IMR-90 (cell line): ENCODE results near the gene IL21R. TPM values are rescaled to one million over a fixed set of nuclear protein-coding genes. Genes with fewer than 3 reads are reported as not detected.

Source experiments
- ATAC-seq: fragments of 200-7000 bp; cut with Tn5 transposase; 2 replicates; pipeline ENCODE4 v1.9.1; 2020; ENCODE audit warnings: low read depth, mild to moderate bottlenecking, moderate library complexity
- BruUV-seq: library from RNA; stranded (reverse); fragments of 400-500 nt; replicated peaks from 2 replicates; lab custom pipeline; 2021; lab: Mats Ljungman, UMichigan
- CTCF ChIA-PET: fragments of 300-600 bp; formaldehyde crosslinking; extraction: SDS; loops from one replicate; lab custom pipeline; 2021; ENCODE audit warnings: antibody characterized with exemption; lab: Yijun Ruan, JAX
- POLR2A ChIA-PET: fragments of 300-600 bp; sonication (Branson Sonifier 250); formaldehyde crosslinking; loops from one replicate; lab custom pipeline; 2022; ENCODE audit warnings: antibody characterized with exemption; ENCODE audit not compliant: unreplicated experiment; lab: Charles Lee
- DNase-seq: peaks from one replicate; pipeline ENCODE4 v3.0.0; 2013
- H2AFZ ChIP-seq: replicated peaks from 2 replicates; pipeline ENCODE3; 2013; ENCODE audit warnings: low read length, mild to moderate bottlenecking; ENCODE audit not compliant: poor library complexity
- H2AK5ac ChIP-seq: 2 replicates; pipeline ENCODE4 v1.6.1; 2013; ENCODE audit warnings: low read depth, low read length, inconsistent platforms
- H2AK9ac ChIP-seq: replicated peaks from 2 replicates; pipeline ENCODE3; 2013; ENCODE audit warnings: mild to moderate bottlenecking, low read depth, low read length, moderate library complexity; ENCODE audit not compliant: poor library complexity
- H2BK120ac ChIP-seq: 2 replicates; pipeline ENCODE4 v1.6.1; 2013; ENCODE audit warnings: low read depth, low read length, inconsistent platforms
- H2BK15ac ChIP-seq: 3 replicates; pipeline ENCODE4 v1.6.1; 2013; ENCODE audit warnings: low read depth, low read length, inconsistent platforms
- H2BK20ac ChIP-seq: 2 replicates; pipeline ENCODE4 v1.6.1; 2013; ENCODE audit warnings: low read depth, mild to moderate bottlenecking, inconsistent platforms, low read length, moderate library complexity
- H2BK5ac ChIP-seq: 2 replicates; pipeline ENCODE4 v1.6.1; 2013; ENCODE audit warnings: mild to moderate bottlenecking, low read depth, low read length, inconsistent platforms; ENCODE audit not compliant: poor library complexity, severe bottlenecking
- H3K14ac ChIP-seq: replicated peaks from 2 replicates; pipeline ENCODE4 v1.6.1; 2013; ENCODE audit warnings: low read depth, low read length, inconsistent platforms
- H3K18ac ChIP-seq: 2 replicates; pipeline ENCODE4 v1.6.1; 2013; ENCODE audit warnings: low read depth, low read length, control low read depth
- H3K23ac ChIP-seq: 2 replicates; pipeline ENCODE4 v1.6.1; 2013; ENCODE audit warnings: low read depth, low read length, inconsistent platforms
- H3K27ac ChIP-seq: 2 replicates; pipeline ENCODE4 v1.5.1; 2013; ENCODE audit warnings: mild to moderate bottlenecking, control low read depth, low read length; ENCODE audit not compliant: insufficient read depth
- H3K27me3 ChIP-seq: 2 replicates; pipeline ENCODE4 v1.6.1; 2013; ENCODE audit warnings: low read length; ENCODE audit not compliant: control insufficient read depth, insufficient read depth
- H3K36me3 ChIP-seq: 2 replicates; pipeline ENCODE4 v1.6.1; 2013; ENCODE audit warnings: low read length, mixed read lengths; ENCODE audit not compliant: control insufficient read depth, insufficient read depth
- H3K4ac ChIP-seq: 2 replicates; pipeline ENCODE4 v1.6.1; 2013; ENCODE audit warnings: low read depth, low read length, inconsistent platforms
- H3K4me1 ChIP-seq: 2 replicates; pipeline ENCODE4 v1.6.1; 2013; ENCODE audit warnings: low read length, mixed read lengths; ENCODE audit not compliant: control insufficient read depth, insufficient read depth
- H3K4me2 ChIP-seq: 2 replicates; pipeline ENCODE4 v1.6.1; 2013; ENCODE audit warnings: low read depth, mild to moderate bottlenecking, control low read depth, low read length, moderate library complexity
- H3K4me3 ChIP-seq: 2 replicates; pipeline ENCODE4 v1.5.1; 2013; ENCODE audit warnings: low read depth, mild to moderate bottlenecking, control low read depth, low read length, moderate library complexity; ENCODE audit not compliant: insufficient read depth
- H3K56ac ChIP-seq: 2 replicates; pipeline ENCODE4 v1.6.1; 2013; ENCODE audit warnings: low read length, inconsistent platforms; ENCODE audit not compliant: insufficient read depth; ENCODE audit errors: extremely low read depth
- H3K79me1 ChIP-seq, 2 experiments: 2 replicates each; pipeline ENCODE4 v1.6.1; 2013; ENCODE audit warnings: low read length in 2 of 2, inconsistent platforms in 1 of 2, low read depth in 1 of 2
- H3K9ac ChIP-seq: 2 replicates; pipeline ENCODE4 v1.6.1; 2013; ENCODE audit warnings: low read depth, low read length, control low read depth
- H3K9me1 ChIP-seq: 2 replicates; pipeline ENCODE4 v1.6.1; 2013; ENCODE audit warnings: low read length, inconsistent platforms; ENCODE audit not compliant: insufficient read depth
- H3K9me3 ChIP-seq: 2 replicates; pipeline ENCODE4 v1.6.1; 2013; ENCODE audit warnings: low read length; ENCODE audit not compliant: control insufficient read depth, insufficient read depth
- H4K20me1 ChIP-seq: 2 replicates; pipeline ENCODE4 v1.6.1; 2013; ENCODE audit warnings: low read length, inconsistent platforms; ENCODE audit not compliant: insufficient read depth
- H4K5ac ChIP-seq: 2 replicates; pipeline ENCODE4 v1.6.1; 2013; ENCODE audit warnings: mild to moderate bottlenecking, low read depth, low read length, control low read depth
- H4K8ac ChIP-seq, 2 experiments: 2 replicates each; pipeline ENCODE4 v1.6.1; 2013; ENCODE audit warnings: low read depth in 2 of 2, low read length in 2 of 2, control low read depth in 1 of 2, inconsistent platforms in 1 of 2
- H4K91ac ChIP-seq: 2 replicates; pipeline ENCODE4 v1.6.1; 2013; ENCODE audit warnings: low read depth, low read length, inconsistent platforms; ENCODE audit not compliant: insufficient read depth
- BHLHE40 ChIP-seq: fragments of 150-350 bp; IDR thresholded peaks from 2 replicates; pipeline ENCODE4 v1.6.1; 2016; ENCODE audit warnings: mild to moderate bottlenecking, low read depth, low read length
- CEBPB ChIP-seq: IDR thresholded peaks from 2 replicates; pipeline ENCODE4 v1.6.1; 2012; ENCODE audit warnings: low read depth, low read length, improper control_type of control experiment
- CHD1 ChIP-seq: IDR thresholded peaks from 2 replicates; pipeline ENCODE4 v1.6.1; 2012; ENCODE audit warnings: low read depth, low read length, improper control_type of control experiment
- FOS ChIP-seq: fragments of 150-350 bp; IDR thresholded peaks from 2 replicates; pipeline ENCODE4 v1.6.1; 2016; ENCODE audit warnings: low read depth, low read length
- MAFK ChIP-seq: IDR thresholded peaks from 2 replicates; pipeline ENCODE4 v1.6.1; 2012; ENCODE audit warnings: low read depth, low read length, improper control_type of control experiment
- MAZ ChIP-seq: IDR thresholded peaks from 2 replicates; pipeline ENCODE4 v1.6.1; 2012; ENCODE audit warnings: low read depth, mild to moderate bottlenecking, low read length, improper control_type of control experiment, moderate library complexity, borderline replicate concordance
- MXI1 ChIP-seq: IDR thresholded peaks from 2 replicates; pipeline ENCODE4 v1.6.1; 2012; ENCODE audit warnings: low read depth, mild to moderate bottlenecking, low read length, moderate library complexity, borderline replicate concordance
- NFE2L2 ChIP-seq: fragments of 150-350 bp; IDR thresholded peaks from 2 replicates; pipeline ENCODE4 v1.6.1; 2016; ENCODE audit warnings: low read depth, mild to moderate bottlenecking, low read length
- POLR2A ChIP-seq: IDR thresholded peaks from 2 replicates; pipeline ENCODE4 v1.6.1; 2012; ENCODE audit warnings: mild to moderate bottlenecking, low read depth, low read length
- RAD21 ChIP-seq: IDR thresholded peaks from 2 replicates; pipeline ENCODE4 v1.6.1; 2012; ENCODE audit warnings: low read length, improper control_type of control experiment
- RCOR1 ChIP-seq: IDR thresholded peaks from 2 replicates; pipeline ENCODE4 v1.6.1; 2012; ENCODE audit warnings: mild to moderate bottlenecking, low read length, improper control_type of control experiment; ENCODE audit not compliant: insufficient replicate concordance
- RFX5 ChIP-seq: IDR thresholded peaks from 2 replicates; pipeline ENCODE4 v1.8.0; 2012; ENCODE audit warnings: low read depth, mild to moderate bottlenecking, low read length, moderate library complexity
- SMC3 ChIP-seq: fragments of 150-350 bp; IDR thresholded peaks from 2 replicates; pipeline ENCODE4 v1.6.1; 2016; ENCODE audit warnings: low read depth, mild to moderate bottlenecking, antibody characterized with exemption, low read length, moderate library complexity
- USF2 ChIP-seq: fragments of 150-350 bp; IDR thresholded peaks from 2 replicates; pipeline ENCODE4 v1.6.1; 2017; ENCODE audit warnings: mild to moderate bottlenecking, antibody characterized with exemption, low read length, low read depth
- WGBS, 2 experiments: methylation state at CpG; one replicate each; pipeline versions ENCODE4 v1.1.5 to v1.1.7; 2013; ENCODE audit warnings: missing lambda C conversion rate in 2 of 2; ENCODE audit not compliant: insufficient read length in 1 of 2; ENCODE audit errors: extremely low coverage in 2 of 2; 5-methylcytosine and 5-hydroxymethylcytosine counted together
- dilution Hi-C: fragments of 300-500 bp; cut with HindIII; formaldehyde crosslinking; loops from one replicate; pipeline ENCODE4 v1.14.3; 2018; ENCODE audit warnings: low sequenced_read_pairs; ENCODE audit not compliant: unreplicated experiment
- in situ Hi-C: fragments of 300-500 bp; cut with MboI; formaldehyde crosslinking; loops from 3 replicates; pipeline ENCODE4 v1.14.3; 2019; ENCODE audit warnings: low sequenced_read_pairs, inconsistent platforms, mixed read lengths
- intact Hi-C: fragments of 100-400 bp; cut with micrococcal nuclease; formaldehyde crosslinking; loops from 2 replicates; pipeline ENCODE4 v1.10.0; 2022
- polyA plus RNA-seq, 3 experiments: library from polyadenylated mRNA; depleted of rRNA; stranded (reverse); fragments of >200 nt; gene quantifications; 2 replicates each; pipeline ENCODE4 v1.2.3, GENCODE V29; 2012; ENCODE audit warnings: low replicate concordance in 1 of 3
- total RNA-seq: library from RNA; depleted of rRNA; stranded (reverse); fragments of >200 nt; gene quantifications from 2 replicates; pipeline ENCODE4 v1.2.3, GENCODE V29; 2012
- TF ChIP-seq, protein P1 (sequence below): fragments of 150-350 bp; IDR thresholded peaks from 2 replicates; pipeline ENCODE4 v1.6.1; 2016; ENCODE audit warnings: low read depth, mild to moderate bottlenecking, low read length, moderate library complexity, borderline replicate concordance
- TF ChIP-seq, protein P2 (sequence below): conservative IDR thresholded peaks from 2 replicates; pipeline ENCODE4 v1.5.1; 2012; ENCODE audit warnings: mild to moderate bottlenecking, low read depth, low read length, improper control_type of control experiment

IL21R gene
- total and polyA plus RNA-seq, 2 of the 4 experiments (the other 2 are of a cell fraction), result 0.72 to 0.97 TPM

GRCh38 chr16:27425961-27426360, 24.0 kb downstream of the IL21R start:
- no peak for TF ChIP-seq MXI1
- no peak for TF ChIP-seq CHD1
- TF ChIP-seq FOS, result no peak
- no peak for TF ChIP-seq MAFK
- TF ChIP-seq USF2, result no peak
- no peak for TF ChIP-seq SMC3
- TF ChIP-seq BHLHE40, result no peak
- TF ChIP-seq RFX5, result no peak
- no peak for TF ChIP-seq RAD21
- no peak for TF ChIP-seq MAZ
- TF ChIP-seq, protein P1, sequence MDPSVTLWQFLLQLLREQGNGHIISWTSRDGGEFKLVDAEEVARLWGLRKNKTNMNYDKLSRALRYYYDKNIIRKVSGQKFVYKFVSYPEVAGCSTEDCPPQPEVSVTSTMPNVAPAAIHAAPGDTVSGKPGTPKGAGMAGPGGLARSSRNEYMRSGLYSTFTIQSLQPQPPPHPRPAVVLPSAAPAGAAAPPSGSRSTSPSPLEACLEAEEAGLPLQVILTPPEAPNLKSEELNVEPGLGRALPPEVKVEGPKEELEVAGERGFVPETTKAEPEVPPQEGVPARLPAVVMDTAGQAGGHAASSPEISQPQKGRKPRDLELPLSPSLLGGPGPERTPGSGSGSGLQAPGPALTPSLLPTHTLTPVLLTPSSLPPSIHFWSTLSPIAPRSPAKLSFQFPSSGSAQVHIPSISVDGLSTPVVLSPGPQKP, result no peak
- TF ChIP-seq CEBPB, result no peak
- TF ChIP-seq NFE2L2, result no peak
- TF ChIP-seq, protein P2, sequence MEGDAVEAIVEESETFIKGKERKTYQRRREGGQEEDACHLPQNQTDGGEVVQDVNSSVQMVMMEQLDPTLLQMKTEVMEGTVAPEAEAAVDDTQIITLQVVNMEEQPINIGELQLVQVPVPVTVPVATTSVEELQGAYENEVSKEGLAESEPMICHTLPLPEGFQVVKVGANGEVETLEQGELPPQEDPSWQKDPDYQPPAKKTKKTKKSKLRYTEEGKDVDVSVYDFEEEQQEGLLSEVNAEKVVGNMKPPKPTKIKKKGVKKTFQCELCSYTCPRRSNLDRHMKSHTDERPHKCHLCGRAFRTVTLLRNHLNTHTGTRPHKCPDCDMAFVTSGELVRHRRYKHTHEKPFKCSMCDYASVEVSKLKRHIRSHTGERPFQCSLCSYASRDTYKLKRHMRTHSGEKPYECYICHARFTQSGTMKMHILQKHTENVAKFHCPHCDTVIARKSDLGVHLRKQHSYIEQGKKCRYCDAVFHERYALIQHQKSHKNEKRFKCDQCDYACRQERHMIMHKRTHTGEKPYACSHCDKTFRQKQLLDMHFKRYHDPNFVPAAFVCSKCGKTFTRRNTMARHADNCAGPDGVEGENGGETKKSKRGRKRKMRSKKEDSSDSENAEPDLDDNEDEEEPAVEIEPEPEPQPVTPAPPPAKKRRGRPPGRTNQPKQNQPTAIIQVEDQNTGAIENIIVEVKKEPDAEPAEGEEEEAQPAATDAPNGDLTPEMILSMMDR, result no peak
- no peak for TF ChIP-seq POLR2A
- no peak for TF ChIP-seq RCOR1
- no peak overlapping the region for H3K14ac ChIP-seq
- CTCF ChIA-PET, result no interaction called here
- H3K23ac ChIP-seq, result no peak overlapping the region
- no peak overlapping the region for H2BK20ac ChIP-seq
- in situ Hi-C loops (no loop called here), dilution Hi-C loops (no loop called here), intact Hi-C loops (no loop called here)
- H3K56ac ChIP-seq, result no peak overlapping the region
- H3K27me3 ChIP-seq, result no peaks in the 10 kb centered on the region
- H2BK5ac ChIP-seq, result no peak overlapping the region
- no peak overlapping the region for H3K4ac ChIP-seq
- H3K36me3 ChIP-seq, result no peaks in the 10 kb centered on the region
- DNase-seq, result no peak
- no peak for ATAC-seq
- WGBS, 2 experiments, result 100% methylated on average over 1 of the region's 1 CpG; no CpG with 5 or more reads in 1 of the 2 experiments
- H2AFZ ChIP-seq, result no peak overlapping the region
- no peaks in the 10 kb centered on the region for H3K9me3 ChIP-seq
- H3K18ac ChIP-seq, result no peak overlapping the region
- no peak overlapping the region for H3K9ac ChIP-seq
- no peak overlapping the region for H4K91ac ChIP-seq
- H3K79me1 ChIP-seq, result no peaks in the 10 kb centered on the region; a peak in 1 of 4 replicates
- H3K4me1 ChIP-seq, result no peaks in the 10 kb centered on the region
- no peak overlapping the region for H2AK9ac ChIP-seq
- no peak overlapping the region for H4K5ac ChIP-seq
- no peak overlapping the region for H2BK15ac ChIP-seq
- H2BK120ac ChIP-seq, result no peak overlapping the region
- H3K9me1 ChIP-seq, result no peaks in the 10 kb centered on the region; the same call in 1 of the 2 replicates
- no peak overlapping the region for H3K4me2 ChIP-seq
- no peak overlapping the region for H4K8ac ChIP-seq
- H3K4me3 ChIP-seq, result no peak overlapping the region
- no peaks in the 10 kb centered on the region for H4K20me1 ChIP-seq
- BruUV-seq, result no TSS peak
- POLR2A ChIA-PET, result no interaction called here
- no peak overlapping the region for H2AK5ac ChIP-seq
- no peak overlapping the region for H3K27ac ChIP-seq
